Mesothelial cell of epicardium (in vitro differentiated cells): ENCODE data around the gene BCAN. TPM values are rescaled to one million over a fixed set of nuclear protein-coding genes. Genes with fewer than 3 reads are reported as not detected.

Source experiments
- DNase-seq, 2 experiments: peaks; one replicate each; pipeline ENCODE4 v3.0.0; 2021; ENCODE audit warnings: low spot score in 2 of 2; ENCODE audit not compliant: unreplicated experiment in 2 of 2
- H3K27ac Mint-ChIP-seq: 2 replicates; pipeline ENCODE4 v1.8.0; 2021; ENCODE audit warnings: mixed read lengths
- H3K27me3 Mint-ChIP-seq: 2 replicates; pipeline ENCODE4 v1.8.0; 2021; ENCODE audit warnings: low read depth, mixed read lengths
- H3K36me3 Mint-ChIP-seq: 2 replicates; pipeline ENCODE4 v1.8.0; 2021; ENCODE audit warnings: mixed read lengths
- H3K4me1 Mint-ChIP-seq: 2 replicates; pipeline ENCODE4 v1.8.0; 2021; ENCODE audit warnings: mixed read lengths
- H3K4me3 Mint-ChIP-seq: 2 replicates; pipeline ENCODE4 v1.8.0; 2021; ENCODE audit warnings: mild to moderate bottlenecking, moderate library complexity, mixed read lengths
- H3K9me3 Mint-ChIP-seq: 2 replicates; pipeline ENCODE4 v1.8.0; 2021; ENCODE audit warnings: mixed read lengths
- total RNA-seq: library from RNA; stranded (reverse); gene quantifications from 3 replicates; pipeline ENCODE4 v1.2.1, GENCODE V29; 2021
- TF ChIP-seq, protein P1 (sequence below): fragments of 200-600 bp; sonication (generic); IDR thresholded peaks from one replicate; pipeline ENCODE4 v1.5.0; 2021; ENCODE audit warnings: antibody characterized with exemption; ENCODE audit not compliant: unreplicated experiment

The BCAN gene
- total RNA-seq, 1 donor from 2014 or later = 0.85 TPM

DNA sequence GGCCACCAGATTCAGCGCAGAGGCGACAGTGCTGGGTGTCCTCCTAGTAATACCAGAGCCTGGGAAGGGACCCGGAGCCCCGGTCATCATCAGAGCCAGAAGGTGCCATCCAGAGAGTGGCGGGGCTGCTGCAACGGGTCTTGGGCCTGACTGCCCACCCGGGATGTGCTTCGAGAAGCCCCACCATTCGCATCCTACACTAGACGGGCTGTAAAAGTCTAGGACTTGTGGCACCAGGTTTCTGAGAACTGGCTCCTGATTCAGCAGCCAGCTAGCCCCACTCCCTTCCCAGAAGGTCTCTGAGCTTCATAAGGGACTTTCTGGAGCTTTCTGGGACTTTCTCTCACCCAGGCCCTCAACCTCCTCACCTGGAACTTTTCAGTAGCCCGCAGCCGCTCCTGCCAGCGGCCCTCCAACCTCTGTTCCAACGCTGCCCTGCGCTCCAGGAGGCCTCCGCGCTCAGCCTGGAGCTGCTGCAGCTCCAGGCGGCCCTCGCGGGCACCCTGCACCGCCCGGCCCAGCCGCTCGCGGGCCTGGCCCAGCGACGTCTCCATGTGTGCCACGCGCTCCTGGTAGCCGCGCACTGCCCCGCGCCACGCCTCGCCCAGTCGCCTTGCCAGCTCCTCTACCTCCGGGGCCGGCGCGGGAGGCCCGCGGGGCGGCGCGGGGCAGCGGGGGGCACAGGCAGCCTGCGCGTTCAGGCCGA is 34.4 kb downstream of the BCAN start:
- peaks cover 22% of the 10 kb centered on the region for H3K36me3 Mint-ChIP-seq
- H3K4me1 Mint-ChIP-seq = peaks cover 40% of the 10 kb centered on the region
- H3K27ac Mint-ChIP-seq = no peak overlapping the region
- no peak for DNase-seq
- peak overlapping the region; percentile 67 for H3K4me3 Mint-ChIP-seq
- TF ChIP-seq, protein P1, sequence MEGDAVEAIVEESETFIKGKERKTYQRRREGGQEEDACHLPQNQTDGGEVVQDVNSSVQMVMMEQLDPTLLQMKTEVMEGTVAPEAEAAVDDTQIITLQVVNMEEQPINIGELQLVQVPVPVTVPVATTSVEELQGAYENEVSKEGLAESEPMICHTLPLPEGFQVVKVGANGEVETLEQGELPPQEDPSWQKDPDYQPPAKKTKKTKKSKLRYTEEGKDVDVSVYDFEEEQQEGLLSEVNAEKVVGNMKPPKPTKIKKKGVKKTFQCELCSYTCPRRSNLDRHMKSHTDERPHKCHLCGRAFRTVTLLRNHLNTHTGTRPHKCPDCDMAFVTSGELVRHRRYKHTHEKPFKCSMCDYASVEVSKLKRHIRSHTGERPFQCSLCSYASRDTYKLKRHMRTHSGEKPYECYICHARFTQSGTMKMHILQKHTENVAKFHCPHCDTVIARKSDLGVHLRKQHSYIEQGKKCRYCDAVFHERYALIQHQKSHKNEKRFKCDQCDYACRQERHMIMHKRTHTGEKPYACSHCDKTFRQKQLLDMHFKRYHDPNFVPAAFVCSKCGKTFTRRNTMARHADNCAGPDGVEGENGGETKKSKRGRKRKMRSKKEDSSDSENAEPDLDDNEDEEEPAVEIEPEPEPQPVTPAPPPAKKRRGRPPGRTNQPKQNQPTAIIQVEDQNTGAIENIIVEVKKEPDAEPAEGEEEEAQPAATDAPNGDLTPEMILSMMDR = no peak
- peaks cover 25% of the 10 kb centered on the region for H3K27me3 Mint-ChIP-seq
- no peaks in the 10 kb centered on the region for H3K9me3 Mint-ChIP-seq

DNA sequence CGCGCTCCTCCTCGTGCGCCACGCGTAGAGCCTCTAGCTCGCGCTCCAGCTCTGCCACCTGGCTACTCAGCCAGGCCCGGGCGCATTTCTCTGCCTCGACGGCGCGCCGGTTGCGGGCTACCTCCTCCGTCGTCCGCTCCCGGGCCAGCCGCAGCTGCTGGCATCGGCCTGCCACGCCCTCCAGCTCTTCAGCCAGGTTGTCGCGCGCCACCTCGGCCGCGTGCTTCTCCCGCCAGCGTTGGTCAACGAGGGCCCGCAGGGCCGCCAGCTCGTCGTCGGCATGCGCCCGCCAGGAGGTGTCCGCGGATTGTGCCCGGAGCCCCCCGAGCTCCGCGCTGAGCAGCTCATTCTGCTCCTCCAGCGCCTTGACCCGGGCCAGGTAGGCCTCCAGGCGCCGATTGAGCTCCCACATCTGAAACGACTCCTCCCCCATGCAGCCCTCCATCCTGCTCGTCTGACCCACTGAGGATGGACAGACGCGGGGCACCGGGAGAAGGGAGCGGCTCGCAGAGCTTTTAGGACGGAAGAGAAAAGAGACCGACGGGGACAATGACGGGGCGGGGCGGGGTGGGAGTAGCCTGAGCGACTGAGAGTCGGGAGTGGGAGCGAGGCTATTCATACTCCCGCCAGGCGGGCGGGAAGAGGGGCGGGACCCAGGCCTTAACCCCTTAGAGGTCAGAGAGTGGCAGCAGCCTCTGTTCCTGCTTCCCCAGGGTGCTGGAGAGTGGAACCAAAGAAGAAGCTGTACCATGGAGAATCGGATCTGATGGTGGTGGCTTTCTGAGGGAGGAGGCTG is 35.1 kb downstream of the BCAN start, which contains the start of gene NES:
Gene NES, minus strand, starts transcription at position 588 of the 796 bp plus-strand sequence. Its CDS starts 143 bp downstream, at position 445.
- peak within 1 kb of the TSS; percentile 75 for H3K4me3 Mint-ChIP-seq

DNA sequence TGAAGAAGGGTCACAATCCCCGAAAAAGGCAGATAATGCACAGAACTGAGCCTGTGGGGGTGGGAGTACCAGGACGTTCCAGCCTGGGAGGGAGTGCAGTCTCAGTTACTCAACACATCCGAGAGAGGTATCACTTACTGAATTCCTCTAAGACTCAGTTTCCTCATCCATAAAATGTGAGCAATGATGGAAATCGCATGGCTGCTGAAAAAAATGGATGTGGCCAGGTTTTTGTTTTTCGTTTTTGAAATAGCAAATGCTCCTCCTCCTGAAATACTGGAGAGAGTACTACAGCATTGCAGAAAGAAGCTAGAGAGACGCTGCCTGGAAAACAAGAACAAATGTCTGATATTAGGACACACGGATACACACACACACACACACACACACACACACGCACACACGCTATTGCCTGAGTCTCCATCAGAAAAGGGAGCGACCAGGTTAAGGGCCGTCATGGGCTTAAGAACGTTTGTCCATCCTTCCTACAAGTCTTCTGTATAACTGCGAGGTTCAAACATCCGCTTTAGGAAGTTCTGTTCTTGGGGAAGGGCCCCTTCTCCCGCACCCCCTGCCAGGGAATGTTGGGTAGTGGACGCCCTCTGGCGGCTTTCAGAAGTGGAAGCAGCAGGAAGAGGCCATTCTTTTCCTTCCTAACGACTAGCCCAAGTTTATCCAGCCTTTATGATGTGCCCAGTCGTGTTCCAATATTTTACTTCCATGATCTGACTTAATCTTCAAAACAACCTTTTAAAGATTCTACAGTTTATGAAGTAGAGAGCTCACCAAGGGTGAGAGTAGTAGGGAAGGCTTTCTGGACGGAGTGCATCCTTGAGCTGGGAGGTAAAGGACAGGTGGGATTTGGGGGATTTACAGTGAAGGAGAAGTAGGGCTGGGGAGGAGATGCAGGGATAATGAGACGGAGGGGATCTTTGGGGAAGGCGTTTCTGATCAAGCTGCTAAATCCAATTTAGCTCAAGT is 36.0 kb downstream of the BCAN start:
- H3K4me1 Mint-ChIP-seq = peaks cover 38% of the 10 kb centered on the region
- peaks cover 26% of the 10 kb centered on the region for H3K27me3 Mint-ChIP-seq
- H3K27ac Mint-ChIP-seq = peak overlapping the region; percentile 79
- H3K36me3 Mint-ChIP-seq = peaks cover 7% of the 10 kb centered on the region
- peak in 1 of 2 experiments; percentile 69 for DNase-seq
- H3K9me3 Mint-ChIP-seq = no peaks in the 10 kb centered on the region
- TF ChIP-seq, protein P1 = peak; percentile 61
- H3K4me3 Mint-ChIP-seq = peak overlapping the region; percentile 75

More for the DNA sequence above, 35.1 kb downstream of the BCAN start, which contains the start of gene NES:
- Mint-ChIP-seq H3K9me3 (no peaks in the 10 kb centered on the region), H3K27ac (peak within 1 kb of the TSS; percentile 79), H3K36me3 (peaks cover 16% of the 10 kb centered on the region), H3K4me1 (peaks cover 38% of the 10 kb centered on the region), H3K27me3 (peaks cover 26% of the 10 kb centered on the region)
- TF ChIP-seq, protein P1 = no peak
- no peak for DNase-seq

DNA sequence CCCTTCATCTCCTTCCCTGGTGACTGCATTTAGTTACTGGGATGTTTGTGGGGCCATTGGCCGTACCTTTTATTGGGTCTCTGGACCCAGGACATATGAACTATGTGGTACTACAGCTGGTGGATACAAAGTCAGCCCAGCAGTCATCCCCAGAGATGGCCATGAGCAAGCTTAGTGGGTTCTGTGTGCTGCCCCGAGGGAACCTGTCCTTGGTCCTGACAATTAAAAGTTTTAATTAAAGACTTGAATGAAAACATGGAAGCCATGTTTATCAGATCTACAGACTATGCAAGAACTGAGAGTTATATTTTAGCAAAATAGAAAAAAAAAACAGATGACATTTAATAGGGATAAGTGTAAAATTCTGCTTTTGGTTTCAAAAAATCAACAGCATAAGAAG is 38.1 kb downstream of the BCAN start:
- H3K27me3 Mint-ChIP-seq = peaks cover 26% of the 10 kb centered on the region
- no peak overlapping the region for H3K4me3 Mint-ChIP-seq
- peaks cover 24% of the 10 kb centered on the region for H3K4me1 Mint-ChIP-seq
- H3K9me3 Mint-ChIP-seq = no peaks in the 10 kb centered on the region
- no peak for DNase-seq
- H3K27ac Mint-ChIP-seq = no peak overlapping the region
- no peaks in the 10 kb centered on the region for H3K36me3 Mint-ChIP-seq
- TF ChIP-seq, protein P1 = no peak
